Panc1 (cell line): ENCODE measurements around the gene TMEM87B. TPM values are rescaled to one million over a fixed set of nuclear protein-coding genes. Genes with fewer than 3 reads are reported as not detected.

Source experiments
- ATAC-seq: fragments of 200-7000 bp; cut with Tn5 transposase; 2 replicates; pipeline ENCODE4 v1.9.1; 2020; ENCODE audit warnings: mild to moderate bottlenecking, moderate library complexity
- BruUV-seq: library from RNA; stranded (reverse); fragments of 400-500 nt; replicated peaks from 2 replicates; lab custom pipeline; 2021; lab: Mats Ljungman, UMichigan
- CTCF ChIA-PET: fragments of 300-600 bp; sonication (Branson Sonifier 250); formaldehyde crosslinking; loops from one replicate; lab custom pipeline; 2022; ENCODE audit warnings: antibody characterized with exemption; lab: Charles Lee
- POLR2A ChIA-PET: fragments of 300-600 bp; sonication (Branson Sonifier 250); formaldehyde crosslinking; loops from one replicate; lab custom pipeline; 2022; ENCODE audit warnings: antibody characterized with exemption; lab: Charles Lee
- DNase-seq: peaks from one replicate; pipeline ENCODE4 v3.0.0-alpha.2; 2010; ENCODE audit warnings: low read depth, low spot score
- H3K27ac ChIP-seq: 2 replicates; pipeline ENCODE4 v1.5.1; 2011; ENCODE audit warnings: mild to moderate bottlenecking, low read length, inconsistent platforms
- H3K27me3 ChIP-seq: fragments of 200-500 bp; sonication (Bioruptor generic); 2 replicates; pipeline ENCODE4 v1.6.0; 2014; ENCODE audit warnings: low read length, inconsistent platforms; ENCODE audit not compliant: control insufficient read depth, insufficient read depth
- H3K36me3 ChIP-seq: fragments of 200-500 bp; sonication (Bioruptor generic); 2 replicates; pipeline ENCODE4 v1.5.1; 2014; ENCODE audit warnings: inconsistent platforms, mild to moderate bottlenecking, low read length, moderate library complexity; ENCODE audit not compliant: control insufficient read depth, insufficient read depth
- H3K4me1 ChIP-seq: 2 replicates; pipeline ENCODE4 v1.5.1; 2011; ENCODE audit warnings: inconsistent platforms, mild to moderate bottlenecking, low read length, moderate library complexity; ENCODE audit not compliant: control insufficient read depth, insufficient read depth
- H3K4me3 ChIP-seq, 2 experiments: 2 replicates each; pipeline ENCODE4 v1.5.1; 2011 to 2012; ENCODE audit warnings: low read depth in 2 of 2, low read length in 2 of 2, mild to moderate bottlenecking in 2 of 2, inconsistent platforms in 1 of 2, moderate library complexity in 1 of 2
- H3K9me3 ChIP-seq: fragments of 200-500 bp; sonication (Bioruptor generic); 2 replicates; pipeline ENCODE4 v1.5.1; 2014; ENCODE audit warnings: low read depth, mild to moderate bottlenecking, inconsistent platforms, low read length, moderate library complexity; ENCODE audit not compliant: control insufficient read depth, insufficient read depth
- CTCF ChIP-seq: fragments of 450-650 bp; IDR thresholded peaks from 2 replicates; pipeline ENCODE4 v1.5.1; 2017; ENCODE audit warnings: mild to moderate bottlenecking
- POLR2AphosphoS5 ChIP-seq: IDR thresholded peaks from 2 replicates; pipeline ENCODE4 v1.6.1; 2012; ENCODE audit warnings: mild to moderate bottlenecking, low read depth, low read length, moderate library complexity
- SIN3A ChIP-seq: IDR thresholded peaks from 2 replicates; pipeline ENCODE4 v1.6.1; 2012; ENCODE audit warnings: low read depth, mild to moderate bottlenecking, low read length, moderate library complexity, borderline replicate concordance; ENCODE audit not compliant: insufficient read depth
- TCF7L2 ChIP-seq: IDR thresholded peaks from 2 replicates; pipeline ENCODE4 v1.6.1; 2011; ENCODE audit warnings: mild to moderate bottlenecking, low read depth, low read length, inconsistent platforms
- in situ Hi-C: cut with HindIII; loops from 2 replicates; pipeline ENCODE4 v1.10.0; 2016; ENCODE audit warnings: low sequenced_read_pairs, low pct_unique_long_range_greater_than_20kb
- intact Hi-C: fragments of 100-400 bp; cut with micrococcal nuclease; formaldehyde crosslinking; loops from one replicate; pipeline ENCODE4 v1.10.0; 2022; ENCODE audit not compliant: unreplicated experiment
- total RNA-seq: library from RNA; stranded (reverse); gene quantifications from one replicate; pipeline ENCODE4 v1.2.1, GENCODE V29; 2021; ENCODE audit not compliant: unreplicated experiment
- TF ChIP-seq, protein P1 (sequence below), 2 experiments: IDR thresholded peaks; 2 replicates each; pipeline ENCODE4 v1.6.1; 2011 to 2012; ENCODE audit warnings: low read depth in 2 of 2, control low read depth in 1 of 2, low read length in 1 of 2, mild to moderate bottlenecking in 1 of 2, moderate library complexity in 1 of 2; ENCODE audit not compliant: insufficient read depth in 1 of 2

TMEM87B gene
- total RNA-seq, 1 experiment from 2014 or later: 22.8 TPM

- CTCF ChIA-PET: no interaction called here
- BruUV-seq: no TSS peak
- H3K36me3 ChIP-seq: 0 out of 2 replicates have a peak, but pooled peaks cover 6% of the 10 kb centered on the region
Observed at GRCh38 chr2:112087346-112088020, 32.4 kb downstream of the TMEM87B start.

GRCh38 chr2:112089375-112089774 lies 34.3 kb downstream of the TMEM87B start:
- Histone ChIP-seq H3K9me3 (no peaks in the 10 kb centered on the region), H3K27me3 (no peaks in the 10 kb centered on the region), H3K4me1 (no peaks in the 10 kb centered on the region), H3K27ac (no peak overlapping the region), H3K36me3 (0 out of 2 replicates have a peak, but pooled peaks cover 6% of the 10 kb centered on the region), H3K4me3 (no peak overlapping the region)
- in situ Hi-C loops: no loop called here
- ChIA-PET CTCF (no interaction called here), POLR2A (no interaction called here)
- BruUV-seq: no TSS peak
- DNase-seq: no peak
- TF ChIP-seq TCF7L2: no peak
- TF ChIP-seq CTCF: no peak
- TF ChIP-seq, protein P1, sequence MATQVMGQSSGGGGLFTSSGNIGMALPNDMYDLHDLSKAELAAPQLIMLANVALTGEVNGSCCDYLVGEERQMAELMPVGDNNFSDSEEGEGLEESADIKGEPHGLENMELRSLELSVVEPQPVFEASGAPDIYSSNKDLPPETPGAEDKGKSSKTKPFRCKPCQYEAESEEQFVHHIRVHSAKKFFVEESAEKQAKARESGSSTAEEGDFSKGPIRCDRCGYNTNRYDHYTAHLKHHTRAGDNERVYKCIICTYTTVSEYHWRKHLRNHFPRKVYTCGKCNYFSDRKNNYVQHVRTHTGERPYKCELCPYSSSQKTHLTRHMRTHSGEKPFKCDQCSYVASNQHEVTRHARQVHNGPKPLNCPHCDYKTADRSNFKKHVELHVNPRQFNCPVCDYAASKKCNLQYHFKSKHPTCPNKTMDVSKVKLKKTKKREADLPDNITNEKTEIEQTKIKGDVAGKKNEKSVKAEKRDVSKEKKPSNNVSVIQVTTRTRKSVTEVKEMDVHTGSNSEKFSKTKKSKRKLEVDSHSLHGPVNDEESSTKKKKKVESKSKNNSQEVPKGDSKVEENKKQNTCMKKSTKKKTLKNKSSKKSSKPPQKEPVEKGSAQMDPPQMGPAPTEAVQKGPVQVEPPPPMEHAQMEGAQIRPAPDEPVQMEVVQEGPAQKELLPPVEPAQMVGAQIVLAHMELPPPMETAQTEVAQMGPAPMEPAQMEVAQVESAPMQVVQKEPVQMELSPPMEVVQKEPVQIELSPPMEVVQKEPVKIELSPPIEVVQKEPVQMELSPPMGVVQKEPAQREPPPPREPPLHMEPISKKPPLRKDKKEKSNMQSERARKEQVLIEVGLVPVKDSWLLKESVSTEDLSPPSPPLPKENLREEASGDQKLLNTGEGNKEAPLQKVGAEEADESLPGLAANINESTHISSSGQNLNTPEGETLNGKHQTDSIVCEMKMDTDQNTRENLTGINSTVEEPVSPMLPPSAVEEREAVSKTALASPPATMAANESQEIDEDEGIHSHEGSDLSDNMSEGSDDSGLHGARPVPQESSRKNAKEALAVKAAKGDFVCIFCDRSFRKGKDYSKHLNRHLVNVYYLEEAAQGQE (IDR thresholded peaks at IDR 0.05; ENCODE audit: insufficient read depth in 1 of 2, low read depth in 2 of 2, low read length in 1 of 2): no peak
- TF ChIP-seq POLR2AphosphoS5: no peak
- no peak for TF ChIP-seq SIN3A
- ATAC-seq: no peak
- intact Hi-C loops: no loop called here

More at GRCh38 chr2:112087346-112088020, 32.4 kb downstream of the TMEM87B start:
- no peak for TF ChIP-seq POLR2AphosphoS5
- TF ChIP-seq, protein P1 (IDR thresholded peaks at IDR 0.05; ENCODE audit: insufficient read depth in 1 of 2, low read depth in 2 of 2, low read length in 1 of 2): no peak
- no peak for TF ChIP-seq CTCF
- TF ChIP-seq TCF7L2: no peak
- TF ChIP-seq SIN3A: no peak
- POLR2A ChIA-PET: interaction anchor here (0.5 kb wide), 1 partner anchor 58 kb away, joined by 3 read pairs; no protein-coding TSS in a partner anchor
- H3K4me1 ChIP-seq: no peaks in the 10 kb centered on the region
- H3K9me3 ChIP-seq: no peaks in the 10 kb centered on the region
- ATAC-seq (no peak), DNase-seq (no peak)
- intact Hi-C loops: no loop called here
- no peak overlapping the region for H3K4me3 ChIP-seq
- no peaks in the 10 kb centered on the region for H3K27me3 ChIP-seq
- H3K27ac ChIP-seq: no peak overlapping the region
- in situ Hi-C loops: no loop called here
